Brain microvascular endothelial cell (primary cell): ENCODE data around the gene APRT.
A peak's percentile ranks its signal among the peaks of the same experiment; 100 is the strongest.
"Not testable (repeated sequence)": the region's sequence is repeated elsewhere in the genome, so short reads cannot be mapped to it uniquely, and the experiment has no call there.

Experiments
- DNase-seq: peaks from one replicate; pipeline ENCODE4 v3.0.0-alpha.2; 2020
- H3K27ac ChIP-seq: fragments of 250-450 bp; sonication (Bioruptor Pico); 2 replicates; pipeline ENCODE4 v1.5.1; 2020; ENCODE audit warnings: mild to moderate bottlenecking, moderate library complexity
- H3K27me3 ChIP-seq: fragments of 250-450 bp; sonication (Bioruptor Pico); replicated peaks from 2 replicates; pipeline ENCODE4 v1.5.1; 2020; ENCODE audit warnings: mild to moderate bottlenecking
- H3K36me3 ChIP-seq: fragments of 250-450 bp; sonication (Bioruptor Pico); replicated peaks from 2 replicates; pipeline ENCODE4 v1.5.1; 2020; ENCODE audit warnings: mild to moderate bottlenecking
- H3K4me3 ChIP-seq: 2 replicates; pipeline ENCODE4 v1.5.1; 2011; ENCODE audit warnings: low read depth, mild to moderate bottlenecking, control low read depth, low read length, moderate library complexity
- in situ Hi-C: cut with HindIII; loops from 2 replicates; pipeline ENCODE4 v1.10.0; 2017; ENCODE audit warnings: low sequenced_read_pairs, low pct_ligation_motif_present
- TF ChIP-seq, protein P1 (sequence below): IDR thresholded peaks from 2 replicates; pipeline ENCODE4 v1.5.1; 2011; ENCODE audit warnings: low read depth, mild to moderate bottlenecking, moderate library complexity, low read length, control low read depth, inconsistent platforms; ENCODE audit errors: missing control alignments

The APRT gene

DNA sequence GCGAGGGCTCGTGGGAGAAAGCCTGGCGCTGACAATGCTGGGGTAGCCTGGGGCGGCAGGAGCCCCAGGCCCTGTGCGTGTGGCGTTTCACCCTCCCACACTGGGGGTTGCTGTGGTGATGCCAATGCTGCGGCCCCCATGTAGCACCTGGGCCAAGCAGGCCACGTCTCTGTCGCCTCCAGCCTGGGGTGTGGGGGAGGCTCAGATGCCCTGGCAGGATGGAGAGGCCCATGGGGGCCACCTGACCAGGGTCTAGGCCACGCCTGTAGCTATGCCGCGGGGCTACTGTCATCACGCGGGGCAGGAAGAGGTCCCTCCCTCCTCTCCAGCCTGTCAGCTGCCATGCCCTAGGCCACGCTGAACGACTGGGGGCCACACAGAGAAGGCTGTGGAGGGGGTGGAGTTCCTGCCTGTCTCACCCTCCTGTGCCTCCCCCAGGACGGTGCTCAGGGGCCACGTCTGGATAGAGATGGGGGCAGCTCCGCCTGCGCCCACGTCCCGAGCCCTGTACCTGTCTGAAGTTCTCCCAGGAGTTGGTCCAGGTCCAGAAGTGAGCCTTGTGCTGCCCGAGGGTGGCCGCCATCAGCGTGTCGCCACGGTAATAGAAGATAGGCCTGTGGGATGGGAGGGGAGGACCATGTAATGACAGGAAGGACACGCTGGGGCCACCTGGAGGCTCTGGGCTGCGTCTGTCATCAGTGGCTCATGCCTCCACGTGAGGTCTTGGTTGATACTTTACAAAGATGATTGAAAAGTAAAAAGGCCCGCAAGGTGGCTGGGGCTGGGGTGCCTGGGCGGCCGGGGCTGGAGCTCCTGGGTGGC, 12.7 kb upstream of the APRT start:
- in situ Hi-C loops, result no loop called here
- no peaks in the 10 kb centered on the region for H3K27me3 ChIP-seq
- no peak overlapping the region for H3K27ac ChIP-seq
- DNase-seq, result no peak
- H3K36me3 ChIP-seq, result no peaks in the 10 kb centered on the region
- H3K4me3 ChIP-seq, result no peak overlapping the region
- TF ChIP-seq, protein P1, sequence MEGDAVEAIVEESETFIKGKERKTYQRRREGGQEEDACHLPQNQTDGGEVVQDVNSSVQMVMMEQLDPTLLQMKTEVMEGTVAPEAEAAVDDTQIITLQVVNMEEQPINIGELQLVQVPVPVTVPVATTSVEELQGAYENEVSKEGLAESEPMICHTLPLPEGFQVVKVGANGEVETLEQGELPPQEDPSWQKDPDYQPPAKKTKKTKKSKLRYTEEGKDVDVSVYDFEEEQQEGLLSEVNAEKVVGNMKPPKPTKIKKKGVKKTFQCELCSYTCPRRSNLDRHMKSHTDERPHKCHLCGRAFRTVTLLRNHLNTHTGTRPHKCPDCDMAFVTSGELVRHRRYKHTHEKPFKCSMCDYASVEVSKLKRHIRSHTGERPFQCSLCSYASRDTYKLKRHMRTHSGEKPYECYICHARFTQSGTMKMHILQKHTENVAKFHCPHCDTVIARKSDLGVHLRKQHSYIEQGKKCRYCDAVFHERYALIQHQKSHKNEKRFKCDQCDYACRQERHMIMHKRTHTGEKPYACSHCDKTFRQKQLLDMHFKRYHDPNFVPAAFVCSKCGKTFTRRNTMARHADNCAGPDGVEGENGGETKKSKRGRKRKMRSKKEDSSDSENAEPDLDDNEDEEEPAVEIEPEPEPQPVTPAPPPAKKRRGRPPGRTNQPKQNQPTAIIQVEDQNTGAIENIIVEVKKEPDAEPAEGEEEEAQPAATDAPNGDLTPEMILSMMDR, result no peak

DNA sequence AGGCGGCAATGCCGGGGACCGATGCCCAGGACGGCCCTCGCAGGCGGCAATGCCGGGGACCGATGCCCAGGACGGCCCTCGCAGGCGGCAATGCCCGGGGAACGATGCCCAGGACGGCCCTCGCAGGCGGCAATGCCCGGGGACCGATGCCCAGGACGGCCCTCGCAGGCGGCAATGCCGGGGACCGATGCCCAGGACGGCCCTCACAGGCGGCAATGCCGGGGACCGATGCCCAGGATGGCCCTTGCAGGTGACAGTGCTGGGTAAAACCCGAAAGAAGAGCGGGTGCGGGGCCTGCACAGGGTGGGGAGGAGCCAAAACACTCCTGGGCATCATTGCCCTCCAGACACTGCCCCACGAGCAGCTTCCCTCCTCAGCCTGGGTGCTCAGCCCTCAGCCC, 11.9 kb upstream of the APRT start:
- in situ Hi-C loops, DNase-seq, H3K27ac ChIP-seq, H3K27me3 ChIP-seq, H3K4me3 ChIP-seq, H3K36me3 ChIP-seq: not testable (repeated sequence)

DNA sequence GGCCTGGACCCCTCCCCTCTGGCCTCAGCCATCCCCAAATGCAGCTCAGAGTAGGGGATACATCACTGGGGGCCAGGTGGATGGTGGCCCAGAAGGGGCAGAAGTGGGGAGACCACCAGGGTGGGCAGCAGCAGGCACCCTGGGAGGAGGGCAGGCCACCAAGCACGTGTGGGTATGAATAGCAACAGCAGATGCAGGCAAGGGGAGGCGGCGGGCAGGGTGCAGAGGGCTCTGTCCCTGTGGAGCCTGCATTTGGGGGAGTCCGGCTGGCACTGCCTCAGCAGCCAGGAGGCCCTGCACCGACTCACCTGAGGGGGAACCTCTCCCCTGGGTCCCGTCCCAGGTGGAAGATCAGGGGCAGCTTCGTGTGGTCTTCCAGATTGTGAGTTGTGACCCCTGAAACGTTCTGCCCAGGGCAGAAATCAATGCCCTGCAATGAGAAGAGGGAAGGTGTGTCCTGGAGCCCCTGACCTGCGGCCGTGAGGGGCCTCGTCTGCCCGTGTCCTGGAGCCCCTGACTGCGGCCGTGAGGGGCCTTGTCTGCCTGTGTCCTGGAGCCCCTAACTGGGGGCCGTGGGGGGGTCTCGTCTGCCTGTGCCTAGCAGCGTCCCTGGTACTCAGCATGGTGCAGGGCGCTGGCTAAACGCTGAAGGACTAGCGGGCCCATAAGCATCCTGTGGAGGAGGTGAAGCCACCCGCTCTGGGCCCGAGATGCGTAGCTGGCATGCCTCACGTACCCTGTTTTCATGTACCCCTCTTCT, 10.7 kb upstream of the APRT start:
- no peak for DNase-seq
- in situ Hi-C loops, result no loop called here
- Histone ChIP-seq H3K36me3 (no peaks in the 10 kb centered on the region), H3K27me3 (no peaks in the 10 kb centered on the region), H3K4me3 (no peak overlapping the region), H3K27ac (no peak overlapping the region)
- TF ChIP-seq, protein P1, result no peak

DNA sequence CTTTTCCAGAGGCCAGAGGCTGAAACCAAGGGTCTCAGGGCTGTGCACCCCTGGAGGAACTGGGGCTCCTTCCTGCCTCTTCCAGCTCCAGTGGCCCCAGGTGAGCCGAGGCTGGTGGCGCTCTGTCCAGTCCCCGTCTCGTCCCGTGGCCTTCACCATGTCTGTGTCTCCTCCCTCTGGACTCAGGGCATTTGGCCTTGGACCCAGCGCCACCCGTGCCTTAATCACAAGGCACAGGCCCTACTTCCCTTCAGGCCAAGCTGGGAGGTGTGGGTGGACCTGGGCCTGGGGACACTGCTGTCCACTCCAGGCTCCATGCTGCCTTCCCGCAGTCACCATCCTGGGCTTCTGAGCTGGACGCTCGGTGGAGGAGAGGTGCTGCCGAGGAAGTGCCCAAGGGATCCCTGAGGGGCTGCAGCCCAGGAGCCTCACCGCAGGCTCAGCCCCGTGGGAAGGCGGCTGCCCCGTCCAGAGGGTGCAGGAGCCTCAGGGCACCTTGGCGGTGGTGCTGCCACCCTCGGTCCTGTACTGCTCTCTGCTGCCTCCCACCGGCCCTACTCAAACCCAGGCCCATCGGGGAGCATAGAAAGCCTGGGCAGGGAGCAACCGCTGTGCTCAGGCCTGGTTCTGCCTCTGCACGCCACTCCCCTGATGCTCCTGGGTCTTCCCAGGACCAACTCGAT, 9.6 kb upstream of the APRT start:
- no peak for DNase-seq
- no peaks in the 10 kb centered on the region for H3K36me3 ChIP-seq
- TF ChIP-seq, protein P1, result peak; percentile 8
- in situ Hi-C loops, result no loop called here
- no peaks in the 10 kb centered on the region for H3K27me3 ChIP-seq
- H3K4me3 ChIP-seq, result no peak overlapping the region
- no peak overlapping the region for H3K27ac ChIP-seq

DNA sequence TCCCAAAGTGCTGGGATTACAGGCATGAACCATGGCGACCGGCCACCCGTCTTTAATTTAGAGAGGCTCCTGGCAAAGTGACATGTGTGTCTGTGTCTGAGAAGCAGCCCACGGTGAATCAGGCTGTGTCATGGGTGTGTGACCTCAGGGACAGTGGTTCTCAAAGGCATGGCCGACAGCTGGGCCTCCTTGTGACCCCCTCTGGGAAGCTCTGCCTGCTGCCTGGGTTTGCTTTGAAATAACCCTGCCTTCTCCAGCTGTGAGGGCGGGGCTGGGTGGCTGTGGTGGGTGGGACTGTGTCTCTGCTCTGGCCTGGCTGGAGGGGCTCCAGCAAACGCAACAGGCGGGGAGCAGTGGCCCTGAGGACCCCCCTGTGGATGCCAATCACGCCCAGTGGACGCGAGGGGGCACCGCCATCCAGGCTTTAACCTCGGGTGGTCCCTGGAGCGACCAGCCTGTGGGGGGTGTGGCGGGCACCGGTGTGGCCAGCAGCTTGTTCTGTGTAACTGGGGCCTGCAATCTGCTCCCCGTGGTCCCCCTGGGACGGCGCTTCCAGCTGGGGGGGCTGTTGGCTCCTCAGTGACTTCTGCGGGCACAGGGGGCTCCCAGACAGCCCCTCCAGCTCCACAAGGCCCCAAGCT, 8.8 kb upstream of the APRT start:
- DNase-seq, result no peak
- Histone ChIP-seq H3K27ac (no peak overlapping the region), H3K36me3 (no peaks in the 10 kb centered on the region), H3K27me3 (no peaks in the 10 kb centered on the region), H3K4me3 (no peak overlapping the region)
- TF ChIP-seq, protein P1, result no peak
- in situ Hi-C loops, result no loop called here
